Activated CD4-positive, alpha-beta T cell treated with anti-CD3 and anti-CD28 coated beads, Interleukin-2, amount 50 U/mL, for 1 hour (primary cell): ENCODE data around the gene CYTH2.
"Not testable (repeated sequence)": the region's sequence is repeated elsewhere in the genome, so short reads cannot be mapped to it uniquely, and the experiment has no call there.

ENCODE experiments used
- DNase-seq: peaks from one replicate; pipeline ENCODE4 v3.0.0-alpha.2; 2020

CYTH2 gene

GRCh38 chr19:48513289-48514122 lies 44.3 kb downstream of the CYTH2 start:
- DNase-seq = peak; percentile 74

GRCh38 chr19:48514123-48514458 lies 44.9 kb downstream of the CYTH2 start:
- no peak for DNase-seq

DNA sequence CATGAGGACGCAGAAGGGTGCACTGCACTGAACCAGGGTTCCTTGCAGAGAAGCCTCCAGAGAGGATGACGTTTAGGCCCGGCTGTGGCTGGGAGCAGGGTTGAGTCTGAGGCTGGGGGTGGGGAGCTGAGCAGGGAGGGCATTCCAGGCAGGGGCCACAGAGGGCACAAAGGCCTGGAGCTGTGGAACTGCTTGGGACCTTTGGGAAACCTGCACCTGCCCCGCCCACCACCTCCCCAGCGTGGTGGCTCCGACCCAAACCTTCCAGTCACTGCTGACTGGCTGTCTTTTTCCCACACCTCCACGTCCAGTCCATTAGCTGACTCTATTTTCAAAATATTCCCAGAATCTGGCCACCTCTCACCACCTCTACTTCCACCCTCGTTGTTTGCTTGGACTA lies 47.4 kb downstream of the CYTH2 start:
- DNase-seq = no peak

GRCh38 chr19:48518207-48518606 lies 49.0 kb downstream of the CYTH2 start:
- DNase-seq = no peak

DNA sequence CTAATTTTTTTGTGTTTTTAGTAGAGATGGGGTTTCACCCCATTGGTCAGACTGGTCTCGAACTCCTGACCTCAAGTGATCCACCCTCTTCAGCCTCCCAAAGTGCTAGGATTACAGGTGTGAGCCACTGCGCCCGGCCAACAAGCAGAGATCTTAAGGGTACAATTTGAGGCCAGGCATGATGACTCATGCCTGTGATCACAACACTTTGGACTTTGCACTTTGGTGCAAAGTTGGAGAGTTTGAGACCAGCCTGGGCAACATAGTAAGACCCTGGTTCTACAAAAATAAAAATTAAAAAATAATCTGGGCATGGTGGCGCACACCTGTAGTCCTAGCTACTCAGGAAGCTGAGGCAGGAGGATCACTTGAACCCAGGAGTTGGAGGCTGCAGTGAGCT lies 50.3 kb downstream of the CYTH2 start:
- not testable (repeated sequence) for DNase-seq

- no peak for DNase-seq
These were observed 51.0 kb downstream of the CYTH2 start for GRCh38 chr19:48520134-48520533.

- DNase-seq = no peak
These were observed 55.1 kb downstream of the CYTH2 start for GRCh38 chr19:48524221-48524620.

GRCh38 chr19:48524732-48525131 lies 55.6 kb downstream of the CYTH2 start:
- DNase-seq = no peak

DNA sequence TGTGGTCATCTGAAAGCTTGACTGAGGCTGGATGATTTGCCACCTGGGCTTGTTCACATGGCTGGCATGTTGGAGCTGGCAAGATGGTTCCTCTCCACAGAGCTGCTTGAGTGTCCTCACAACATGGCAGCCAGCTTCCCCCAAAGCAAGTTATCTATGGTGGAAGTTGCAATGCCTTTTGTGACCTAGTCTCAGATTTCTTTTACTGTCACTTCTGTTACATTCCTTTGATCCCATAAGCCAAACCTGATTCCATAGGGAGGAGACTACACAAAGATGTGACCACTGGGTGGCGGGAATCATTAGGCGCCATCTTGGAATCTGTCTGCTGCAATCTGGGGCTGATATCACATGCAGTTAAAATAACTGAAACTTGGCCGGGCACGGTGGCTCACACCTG lies 60.0 kb downstream of the CYTH2 start:
- DNase-seq = no peak

DNA sequence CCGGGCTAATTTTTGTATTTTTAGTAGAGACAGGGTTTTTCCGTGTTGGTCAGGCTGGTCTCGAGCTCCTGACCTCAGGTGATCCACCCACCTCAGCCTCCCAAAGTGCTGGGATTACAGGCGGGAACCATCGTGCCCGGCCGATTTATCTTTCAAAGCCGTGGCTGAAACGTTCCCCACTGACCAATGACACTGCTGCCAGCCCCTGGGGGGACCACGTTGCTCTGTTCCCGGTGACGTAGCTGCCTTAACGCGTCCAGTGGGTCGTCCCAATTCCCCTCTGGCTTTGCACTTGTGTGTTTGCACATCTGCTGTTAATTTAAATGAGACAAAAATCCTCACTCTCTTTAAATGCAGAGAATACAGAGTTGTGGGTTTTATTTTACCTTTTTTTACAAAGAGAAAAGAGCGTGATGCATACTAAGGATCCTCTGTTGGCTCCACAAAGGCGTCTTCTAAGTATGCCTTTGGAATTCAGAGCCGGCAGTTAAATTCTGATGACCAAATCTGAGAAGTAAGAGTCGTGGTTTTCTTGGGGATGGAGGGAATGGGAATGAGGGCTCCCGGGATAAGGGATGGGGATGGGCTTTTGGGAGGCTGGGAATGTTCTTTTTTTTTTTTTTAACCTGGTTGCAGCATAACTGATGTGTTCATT lies 61.0 kb downstream of the CYTH2 start:
- no peak for DNase-seq

GRCh38 chr19:48530770-48531169 lies 61.6 kb downstream of the CYTH2 start:
- DNase-seq = no peak
